K562 (cell line): ENCODE data around the gene EMC9. TPM values are rescaled to one million over a fixed set of nuclear protein-coding genes. Genes with fewer than 3 reads are reported as not detected.
A peak's percentile ranks its signal among the peaks of the same experiment; 100 is the strongest.

Source experiments
- C11orf30 ChIP-seq: fragments of 450-650 bp; IDR thresholded peaks from 2 replicates; pipeline ENCODE4 v1.6.1; 2016; ENCODE audit warnings: low read depth, mild to moderate bottlenecking
- CBX1 ChIP-seq: sonication (generic); IDR thresholded peaks from 2 replicates; pipeline ENCODE4 v1.6.1; 2016; ENCODE audit warnings: antibody characterized with exemption, low read depth, mild to moderate bottlenecking
- CCAR2 ChIP-seq: fragments of 200-400 bp; formaldehyde crosslinking; IDR thresholded peaks from 2 replicates; pipeline ENCODE4 v1.6.1; 2017; ENCODE audit warnings: mild to moderate bottlenecking, low read depth, low read length
- CXXC5 ChIP-seq: fragments of 250-450 bp; sonication (Bioruptor Pico); IDR thresholded peaks from 2 replicates; pipeline ENCODE4 v1.8.0; 2022; ENCODE audit warnings: inconsistent platforms, mild to moderate bottlenecking, moderate library complexity
- EZH2 ChIP-seq: IDR thresholded peaks from 2 replicates; pipeline ENCODE4 v1.6.1; 2012; ENCODE audit warnings: low read depth, mild to moderate bottlenecking, inconsistent platforms, low read length, borderline replicate concordance
- FIP1L1 ChIP-seq: fragments of 200-400 bp; formaldehyde crosslinking; IDR thresholded peaks from 2 replicates; pipeline ENCODE4 v1.6.1; 2018; ENCODE audit warnings: mild to moderate bottlenecking, low read depth, low read length; ENCODE audit not compliant: poor library complexity, severe bottlenecking
- FOXA3 ChIP-seq, 2 experiments: fragments of 450-650 bp in 1 of 2; sonication (generic) in 1 of 2; formaldehyde crosslinking; IDR thresholded peaks in 1 of 2; conservative IDR thresholded peaks in 1 of 2; 2 replicates each; pipeline versions ENCODE4 v1.4.0 to v1.8.0; 2020 to 2022; ENCODE audit warnings: mild to moderate bottlenecking in 2 of 2, missing genetic modification reagents in 1 of 2
- HDAC2 ChIP-seq: fragments of 450-650 bp; IDR thresholded peaks from 2 replicates; pipeline ENCODE4 v1.6.1; 2016; ENCODE audit warnings: mild to moderate bottlenecking
- JUN ChIP-seq, 2 experiments: sonication (generic) in 1 of 2; formaldehyde crosslinking in 1 of 2; IDR thresholded peaks; 2 replicates each; pipeline versions ENCODE4 v1.6.1 to v1.8.0; 2012 to 2022; ENCODE audit warnings: borderline replicate concordance in 2 of 2, mild to moderate bottlenecking in 2 of 2, improper control_type of control experiment in 1 of 2, low read depth in 1 of 2, low read length in 1 of 2, missing genetic modification reagents in 1 of 2
- KDM2B ChIP-seq: fragments of 250-450 bp; sonication (Bioruptor Pico); IDR thresholded peaks from 2 replicates; pipeline ENCODE4 v1.8.0; 2021; ENCODE audit warnings: mild to moderate bottlenecking, moderate library complexity
- MYC ChIP-seq, 2 experiments: fragments of 250-450 bp in 1 of 2; sonication (Bioruptor Pico) in 1 of 2; IDR thresholded peaks; 2 replicates each; pipeline versions ENCODE4 v1.5.1 to v1.6.1; 2012 to 2021; ENCODE audit warnings: low read depth in 2 of 2, borderline replicate concordance in 1 of 2, improper control_type of control experiment in 1 of 2, low read length in 1 of 2, mild to moderate bottlenecking in 1 of 2, moderate library complexity in 1 of 2
- NCOR1 ChIP-seq: fragments of 450-650 bp; IDR thresholded peaks from 2 replicates; pipeline ENCODE4 v1.6.1; 2016; ENCODE audit warnings: mild to moderate bottlenecking, moderate library complexity
- PHF8 ChIP-seq: fragments of 200-600 bp; sonication (generic); IDR thresholded peaks from 2 replicates; pipeline ENCODE4 v1.6.1; 2012; ENCODE audit warnings: mixed run types, mild to moderate bottlenecking, inconsistent platforms, low read length, moderate library complexity, borderline replicate concordance
- SUPT5H ChIP-seq: fragments of 450-650 bp; IDR thresholded peaks from 2 replicates; pipeline ENCODE4 v1.6.1; 2016
- TAF9B ChIP-seq: fragments of 450-650 bp; IDR thresholded peaks from 2 replicates; pipeline ENCODE4 v1.6.1; 2018; ENCODE audit warnings: mild to moderate bottlenecking; ENCODE audit not compliant: partially characterized antibody
- TSC22D4 ChIP-seq: fragments of 450-650 bp; IDR thresholded peaks from 2 replicates; pipeline ENCODE4 v1.6.1; 2016; ENCODE audit warnings: missing genetic modification characterization, missing biosample characterization, control low read depth
- ZNF316 ChIP-seq: fragments of 450-650 bp; IDR thresholded peaks from 2 replicates; pipeline ENCODE4 v1.6.1; 2016
- ZNF717 ChIP-seq: fragments of 250-450 bp; sonication (Bioruptor Pico); IDR thresholded peaks from 2 replicates; pipeline ENCODE4 v1.5.0; 2021
- polyA plus RNA-seq, 8 experiments: library from polyadenylated mRNA; depleted of rRNA in 4 of 8; stranded (reverse) in 5 of 8; unstranded in 3 of 8; fragments of >200 nt; fragmentation: Nextera tagmentation in 2 of 8; fragmentation: Illumina TruSeq in 1 of 8; extraction: Ambion mirVana in 2 of 8; extraction: Trizol in 1 of 8; gene quantifications; 2 replicates each; pipeline versions ENCODE4 v1.2.1 to v1.2.3, GENCODE V29; 2011 to 2014; ENCODE audit warnings: inconsistent platforms in 1 of 8, missing spikeins in 1 of 8
- total RNA-seq, 7 experiments: library from RNA; depleted of rRNA in 6 of 7; stranded (reverse); fragments of >200 nt in 6 of 7; fragmentation: Illumina TruSeq in 2 of 7; extraction: Trizol in 2 of 7; gene quantifications; 2 replicates each; pipeline versions ENCODE4 v1.2.1 to v1.2.3, GENCODE V29; 2011 to 2021; ENCODE audit warnings: low replicate concordance in 1 of 7
- TF ChIP-seq, protein P1 (sequence below): sonication (generic); formaldehyde crosslinking; IDR thresholded peaks from 2 replicates; pipeline ENCODE4 v1.8.0; 2022; ENCODE audit warnings: mild to moderate bottlenecking, missing genetic modification reagents
- TF ChIP-seq, protein P2 (sequence below): sonication (generic); formaldehyde crosslinking; IDR thresholded peaks from 2 replicates; pipeline ENCODE4 v1.8.0; 2022; ENCODE audit warnings: mild to moderate bottlenecking, missing genetic modification reagents
- TF ChIP-seq, protein P3 (sequence below): fragments of 450-650 bp; IDR thresholded peaks from 2 replicates; pipeline ENCODE4 v1.6.1; 2017; ENCODE audit warnings: mild to moderate bottlenecking, moderate library complexity

EMC9 gene
- total and polyA plus RNA-seq, 9 of the 15 experiments (the other 6 are each of a cell fraction or from before 2014, with no cell fraction given), result 3.1 to 13.2 (median 7.8) TPM

DNA sequence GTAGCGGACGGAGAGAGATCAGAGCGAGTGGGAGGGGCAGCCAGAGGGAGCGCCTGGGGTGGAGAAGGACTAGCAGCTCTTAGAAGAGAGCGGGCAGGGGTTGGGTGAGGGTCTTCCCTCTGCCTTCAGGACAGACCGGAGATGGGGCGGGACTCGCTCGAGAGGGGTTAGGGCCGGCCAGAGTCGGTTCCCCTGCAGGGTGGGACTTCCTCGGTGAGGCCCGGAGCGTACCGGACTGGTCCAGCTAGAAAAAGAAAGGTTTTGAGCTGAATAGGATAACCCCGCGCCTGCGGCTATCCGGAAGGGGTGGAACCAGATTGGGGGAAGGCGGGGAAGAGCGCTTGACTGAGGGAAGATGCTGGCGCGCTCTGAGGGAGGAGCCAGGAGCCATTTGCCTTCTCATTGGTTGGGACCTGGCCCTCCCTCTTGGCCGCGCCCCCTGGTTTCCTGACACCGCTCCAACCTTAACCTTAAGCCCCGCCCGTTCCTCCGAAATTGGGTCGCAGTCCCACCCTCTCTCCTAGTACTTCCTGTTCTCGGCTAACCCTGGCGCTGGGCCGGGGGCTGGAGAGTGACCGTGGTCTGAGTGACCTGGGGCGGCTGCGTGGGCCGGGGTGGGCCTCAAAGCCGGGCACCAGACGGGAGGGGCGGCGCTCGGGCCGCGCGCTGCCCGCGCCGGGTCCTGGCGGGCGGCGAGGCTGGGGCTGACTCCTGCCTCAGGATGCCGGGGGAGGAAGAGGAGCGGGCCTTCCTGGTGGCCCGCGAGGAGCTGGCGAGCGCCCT lies 5.8 kb upstream of the EMC9 start, which contains the start of gene RNF31 (continued):
- TF ChIP-seq, protein P1, sequence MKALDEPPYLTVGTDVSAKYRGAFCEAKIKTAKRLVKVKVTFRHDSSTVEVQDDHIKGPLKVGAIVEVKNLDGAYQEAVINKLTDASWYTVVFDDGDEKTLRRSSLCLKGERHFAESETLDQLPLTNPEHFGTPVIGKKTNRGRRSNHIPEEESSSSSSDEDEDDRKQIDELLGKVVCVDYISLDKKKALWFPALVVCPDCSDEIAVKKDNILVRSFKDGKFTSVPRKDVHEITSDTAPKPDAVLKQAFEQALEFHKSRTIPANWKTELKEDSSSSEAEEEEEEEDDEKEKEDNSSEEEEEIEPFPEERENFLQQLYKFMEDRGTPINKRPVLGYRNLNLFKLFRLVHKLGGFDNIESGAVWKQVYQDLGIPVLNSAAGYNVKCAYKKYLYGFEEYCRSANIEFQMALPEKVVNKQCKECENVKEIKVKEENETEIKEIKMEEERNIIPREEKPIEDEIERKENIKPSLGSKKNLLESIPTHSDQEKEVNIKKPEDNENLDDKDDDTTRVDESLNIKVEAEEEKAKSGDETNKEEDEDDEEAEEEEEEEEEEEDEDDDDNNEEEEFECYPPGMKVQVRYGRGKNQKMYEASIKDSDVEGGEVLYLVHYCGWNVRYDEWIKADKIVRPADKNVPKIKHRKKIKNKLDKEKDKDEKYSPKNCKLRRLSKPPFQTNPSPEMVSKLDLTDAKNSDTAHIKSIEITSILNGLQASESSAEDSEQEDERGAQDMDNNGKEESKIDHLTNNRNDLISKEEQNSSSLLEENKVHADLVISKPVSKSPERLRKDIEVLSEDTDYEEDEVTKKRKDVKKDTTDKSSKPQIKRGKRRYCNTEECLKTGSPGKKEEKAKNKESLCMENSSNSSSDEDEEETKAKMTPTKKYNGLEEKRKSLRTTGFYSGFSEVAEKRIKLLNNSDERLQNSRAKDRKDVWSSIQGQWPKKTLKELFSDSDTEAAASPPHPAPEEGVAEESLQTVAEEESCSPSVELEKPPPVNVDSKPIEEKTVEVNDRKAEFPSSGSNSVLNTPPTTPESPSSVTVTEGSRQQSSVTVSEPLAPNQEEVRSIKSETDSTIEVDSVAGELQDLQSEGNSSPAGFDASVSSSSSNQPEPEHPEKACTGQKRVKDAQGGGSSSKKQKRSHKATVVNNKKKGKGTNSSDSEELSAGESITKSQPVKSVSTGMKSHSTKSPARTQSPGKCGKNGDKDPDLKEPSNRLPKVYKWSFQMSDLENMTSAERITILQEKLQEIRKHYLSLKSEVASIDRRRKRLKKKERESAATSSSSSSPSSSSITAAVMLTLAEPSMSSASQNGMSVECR (CRISPR knock-in tag), result 0 out of 2 replicates have a peak, but pooled peaks have one; percentile 19
- TF ChIP-seq NCOR1, result no peak
- TF ChIP-seq JUN (IDR thresholded peaks at IDR 0.05; ENCODE audit: borderline replicate concordance, low read depth, low read length), result no peak
- no peak for TF ChIP-seq JUN (CRISPR knock-in tag; IDR thresholded peaks at IDR 0.05; ENCODE audit: borderline replicate concordance)
- no peak for TF ChIP-seq MYC (IDR thresholded peaks at IDR 0.05; ENCODE audit: low read depth, low read length)
- no peak for TF ChIP-seq MYC (CRISPR knock-in tag; IDR thresholded peaks at IDR 0.05; ENCODE audit: borderline replicate concordance, low read depth)
- no peak for TF ChIP-seq CBX1
- TF ChIP-seq ZNF717 (CRISPR knock-in tag), result no peak
- TF ChIP-seq SUPT5H, result peak; percentile 49
- TF ChIP-seq TSC22D4 (tag), result no peak
- TF ChIP-seq TAF9B, result no peak
- no peak for TF ChIP-seq ZNF316
- peak; percentile 48 for TF ChIP-seq FIP1L1
- TF ChIP-seq, protein P2, sequence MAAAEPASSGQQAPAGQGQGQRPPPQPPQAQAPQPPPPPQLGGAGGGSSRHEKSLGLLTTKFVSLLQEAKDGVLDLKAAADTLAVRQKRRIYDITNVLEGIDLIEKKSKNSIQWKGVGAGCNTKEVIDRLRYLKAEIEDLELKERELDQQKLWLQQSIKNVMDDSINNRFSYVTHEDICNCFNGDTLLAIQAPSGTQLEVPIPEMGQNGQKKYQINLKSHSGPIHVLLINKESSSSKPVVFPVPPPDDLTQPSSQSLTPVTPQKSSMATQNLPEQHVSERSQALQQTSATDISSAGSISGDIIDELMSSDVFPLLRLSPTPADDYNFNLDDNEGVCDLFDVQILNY (CRISPR knock-in tag), result no peak
- no peak for TF ChIP-seq KDM2B (CRISPR knock-in tag)
- TF ChIP-seq C11orf30, result no peak
- no peak for TF ChIP-seq HDAC2
- TF ChIP-seq PHF8, result peak; percentile 60; the same call in 1 of the 2 replicates
- no peak for TF ChIP-seq CCAR2
- no peak for TF ChIP-seq EZH2
- 0 out of 2 replicates have a peak, but pooled peaks have one; percentile 4 for TF ChIP-seq CXXC5
- TF ChIP-seq FOXA3 (CRISPR knock-in tag; conservative IDR thresholded peaks at IDR 0.05 in 1 of 2, IDR thresholded peaks at IDR 0.05 in 1 of 2), result no peak
- TF ChIP-seq, protein P3, sequence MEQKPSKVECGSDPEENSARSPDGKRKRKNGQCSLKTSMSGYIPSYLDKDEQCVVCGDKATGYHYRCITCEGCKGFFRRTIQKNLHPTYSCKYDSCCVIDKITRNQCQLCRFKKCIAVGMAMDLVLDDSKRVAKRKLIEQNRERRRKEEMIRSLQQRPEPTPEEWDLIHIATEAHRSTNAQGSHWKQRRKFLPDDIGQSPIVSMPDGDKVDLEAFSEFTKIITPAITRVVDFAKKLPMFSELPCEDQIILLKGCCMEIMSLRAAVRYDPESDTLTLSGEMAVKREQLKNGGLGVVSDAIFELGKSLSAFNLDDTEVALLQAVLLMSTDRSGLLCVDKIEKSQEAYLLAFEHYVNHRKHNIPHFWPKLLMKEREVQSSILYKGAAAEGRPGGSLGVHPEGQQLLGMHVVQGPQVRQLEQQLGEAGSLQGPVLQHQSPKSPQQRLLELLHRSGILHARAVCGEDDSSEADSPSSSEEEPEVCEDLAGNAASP, result no peak
